GM19455 (cell line): ENCODE results near the gene SPEN.
"Not testable (repeated sequence)": the region's sequence is repeated elsewhere in the genome, so short reads cannot be mapped to it uniquely, and the experiment has no call there.

Experiments
- ATAC-seq: cut with Tn5 transposase; IDR thresholded peaks from one replicate; pipeline ENCODE4 v1.9.1; 2021; ENCODE audit not compliant: unreplicated experiment

The SPEN gene

DNA sequence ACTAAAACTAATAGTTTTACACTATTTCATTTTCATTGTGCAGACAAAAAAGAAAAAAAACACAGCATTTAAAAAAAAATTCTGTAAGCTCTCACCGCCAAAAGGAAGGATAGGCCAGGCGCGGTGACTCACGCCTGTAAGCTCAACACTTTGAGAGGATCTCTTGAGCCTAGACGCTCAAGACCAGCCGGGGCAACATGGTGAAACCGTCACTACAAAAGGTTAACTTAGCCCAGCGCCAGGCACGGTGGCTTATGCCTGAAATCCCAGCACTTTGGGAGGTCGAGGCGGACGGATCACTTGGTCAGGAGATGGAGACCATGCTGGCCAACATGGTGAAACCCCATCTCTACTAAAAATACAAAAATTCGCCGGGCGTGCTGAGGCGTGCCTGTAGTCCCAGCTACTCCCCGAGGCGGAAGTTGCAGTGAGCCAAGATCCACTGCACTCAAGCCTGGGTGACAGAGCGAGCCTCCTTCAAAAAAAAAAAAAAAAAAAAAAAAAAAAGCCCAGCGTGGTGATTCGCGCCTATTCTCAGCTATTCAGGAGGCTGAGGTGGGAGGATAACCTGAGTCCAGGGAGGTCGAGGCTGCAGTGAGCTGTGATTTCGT lies 14.3 kb upstream of the SPEN start:
- no peak for ATAC-seq

GRCh38 chr1:15833842-15834405 lies 13.6 kb upstream of the SPEN start:
- no peak for ATAC-seq

DNA sequence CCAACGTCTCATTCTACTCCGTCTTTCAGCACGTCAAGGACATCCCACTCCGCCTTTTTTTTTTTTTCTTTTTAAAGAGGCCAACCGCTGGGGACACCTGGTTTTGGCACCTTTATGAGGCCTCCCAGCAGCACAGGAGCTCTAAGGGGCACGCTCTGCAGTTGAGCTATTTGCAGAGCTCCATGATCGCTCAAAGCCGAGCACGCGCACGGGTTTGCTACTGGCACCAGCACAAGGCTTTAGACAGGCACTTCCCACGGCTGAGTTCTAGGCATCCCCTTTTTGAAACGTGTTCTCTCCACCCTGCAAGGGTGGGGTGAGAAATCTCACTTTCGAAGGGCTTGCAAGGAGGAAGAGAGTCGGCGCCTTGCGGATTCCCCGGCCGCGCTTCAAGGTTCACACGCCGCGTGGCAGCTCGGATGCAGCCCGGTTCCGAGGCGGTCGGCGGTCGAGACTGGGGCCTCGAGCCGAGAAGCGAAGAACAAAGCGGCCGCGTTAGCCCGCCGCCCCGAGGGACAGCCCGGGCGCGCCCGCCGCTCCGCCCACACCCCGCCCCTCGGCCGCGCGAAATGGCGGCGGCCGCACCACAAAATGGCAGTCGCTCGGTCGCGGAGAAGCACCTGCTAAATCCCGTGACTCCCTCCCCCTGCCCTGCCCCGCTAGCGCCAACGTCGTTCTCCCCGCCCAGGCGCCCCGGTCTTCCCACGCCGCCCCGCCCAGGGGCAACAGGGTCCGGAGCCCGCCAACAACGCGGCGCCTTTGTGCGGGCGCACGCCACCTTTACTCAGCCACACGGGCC lies 12.9 kb upstream of the SPEN start:
- ATAC-seq = peak; percentile 41

- peak; percentile 5 for ATAC-seq
Observed at GRCh38 chr1:15835205-15835740, 12.2 kb upstream of the SPEN start.

- ATAC-seq = peak; percentile 37
Observed at GRCh38 chr1:15835741-15836510, 11.6 kb upstream of the SPEN start.

DNA sequence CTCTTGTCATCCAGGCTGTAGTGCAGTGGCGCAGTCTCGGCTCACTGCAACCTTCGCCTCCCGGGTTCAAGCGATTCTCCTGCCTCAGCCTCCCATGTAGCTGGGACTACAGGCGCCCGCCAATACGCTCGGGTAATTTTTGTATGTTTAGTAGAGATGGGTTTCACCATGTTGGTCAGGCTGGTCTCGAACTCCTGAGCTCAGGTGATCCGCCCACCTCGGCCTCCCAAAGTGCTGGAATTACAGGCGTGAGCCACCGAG lies 11.1 kb upstream of the SPEN start:
- ATAC-seq = not testable (repeated sequence)

GRCh38 chr1:15836772-15837669 lies 10.5 kb upstream of the SPEN start:
- no peak for ATAC-seq

DNA sequence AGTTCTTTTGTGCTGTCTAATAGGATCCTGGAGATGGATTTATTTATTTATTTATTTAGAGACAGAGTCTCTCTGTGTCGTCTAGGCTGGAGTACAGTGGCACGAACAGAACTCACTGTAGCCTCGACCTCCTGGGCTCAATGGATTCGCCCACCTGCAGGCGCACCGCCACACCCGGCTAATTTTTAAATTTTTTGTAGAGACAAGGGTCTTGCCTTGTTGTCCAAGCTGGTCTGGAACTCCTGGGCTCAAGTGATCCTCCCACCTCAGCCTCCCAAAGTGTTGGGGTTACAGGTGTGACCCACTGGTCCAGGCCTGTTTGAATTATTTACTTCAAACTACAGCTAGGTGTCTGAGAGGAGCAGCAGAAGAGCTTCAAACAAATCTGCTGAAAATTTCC lies 9.6 kb upstream of the SPEN start:
- ATAC-seq = no peak

- no peak for ATAC-seq
Observed at GRCh38 chr1:15838721-15839120, 8.8 kb upstream of the SPEN start.

DNA sequence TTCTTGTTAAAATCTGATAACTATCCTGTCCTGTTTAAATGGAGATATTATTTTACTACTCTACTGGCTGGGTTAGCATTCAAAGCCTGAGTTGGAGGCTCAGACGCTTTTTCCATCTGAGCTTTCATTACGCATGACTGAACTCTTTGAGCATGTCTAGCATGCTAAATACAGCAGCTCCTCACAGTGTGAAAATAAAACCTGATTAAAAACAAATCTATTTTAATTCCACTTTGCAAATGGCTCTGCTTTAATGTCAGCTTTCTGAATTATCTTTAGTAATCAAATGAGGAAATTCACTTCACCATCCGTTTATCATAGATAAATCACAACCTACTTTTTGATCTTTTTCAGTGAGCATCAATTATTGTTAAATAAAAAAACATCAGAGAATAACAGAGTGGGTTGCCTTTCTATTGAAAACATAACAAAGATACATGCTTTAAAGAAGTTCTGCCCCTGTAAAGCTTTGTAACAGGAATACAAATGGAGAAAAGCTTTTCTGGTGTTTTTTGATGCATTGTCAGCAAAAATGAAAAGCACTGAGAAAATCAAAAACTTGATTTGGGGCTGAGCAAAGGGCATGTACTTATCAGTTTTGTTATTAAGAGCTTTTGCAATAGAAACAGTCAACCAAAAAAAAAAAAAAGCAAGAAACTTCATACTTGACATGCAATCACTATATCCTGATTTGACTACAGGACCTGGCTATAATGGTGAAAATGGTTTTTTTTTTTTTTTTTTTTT lies 3.5 kb upstream of the SPEN start:
- ATAC-seq = no peak

- ATAC-seq = not testable (repeated sequence)
Observed at GRCh38 chr1:15846056-15846455, 1.5 kb upstream of the SPEN start.

- ATAC-seq = no peak
Observed at GRCh38 chr1:15847893-15848142, 311 bp downstream of the SPEN start.

- peak; percentile 23 for ATAC-seq
Observed at GRCh38 chr1:15848143-15848928, 829 bp downstream of the SPEN start.

- no peak for ATAC-seq
Observed at GRCh38 chr1:15848929-15849774, 1.6 kb downstream of the SPEN start.

DNA sequence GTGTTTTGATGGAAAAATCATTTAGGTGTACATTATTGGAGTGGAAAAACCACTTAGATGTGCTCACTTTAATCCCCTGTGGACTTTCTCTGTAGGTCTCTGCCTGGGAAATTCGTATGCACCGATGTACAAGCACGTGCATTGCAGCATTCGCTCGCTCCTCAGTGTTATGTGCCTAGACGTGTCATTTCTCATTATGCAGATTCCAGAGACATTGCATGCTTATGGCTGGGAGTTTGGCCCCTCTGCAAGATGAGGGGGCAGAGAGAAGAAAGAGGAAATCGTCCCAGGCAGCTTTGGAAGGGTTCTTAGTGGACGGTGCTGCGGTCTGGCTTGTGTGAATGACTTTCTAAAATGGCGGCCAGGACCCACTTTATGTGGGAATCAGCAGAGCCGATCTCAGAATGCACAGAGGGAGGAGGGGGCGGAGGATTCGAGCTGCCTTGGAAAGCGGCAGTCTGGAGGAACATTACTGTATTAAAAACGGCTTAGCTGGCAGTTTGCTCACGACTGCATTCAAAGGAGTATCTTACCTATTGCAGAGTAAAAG lies 2.3 kb downstream of the SPEN start:
- ATAC-seq = no peak

- no peak for ATAC-seq
Observed at GRCh38 chr1:15850471-15851001, 3.0 kb downstream of the SPEN start.

- ATAC-seq = no peak
Observed at GRCh38 chr1:15851210-15852035, 3.9 kb downstream of the SPEN start.
